ENCODE measurements around the gene NUDT17.

NUDT17 gene

GRCh38 chr1:145891143-145891542 is 45.7 kb downstream of the NUDT17 start:
- DNase-seq (ENCODE audit: low read depth), result no peak

GRCh38 chr1:145891587-145892485 is 46.4 kb downstream of the NUDT17 start:
- peak; percentile 15 for DNase-seq (ENCODE audit: low read depth)

DNA sequence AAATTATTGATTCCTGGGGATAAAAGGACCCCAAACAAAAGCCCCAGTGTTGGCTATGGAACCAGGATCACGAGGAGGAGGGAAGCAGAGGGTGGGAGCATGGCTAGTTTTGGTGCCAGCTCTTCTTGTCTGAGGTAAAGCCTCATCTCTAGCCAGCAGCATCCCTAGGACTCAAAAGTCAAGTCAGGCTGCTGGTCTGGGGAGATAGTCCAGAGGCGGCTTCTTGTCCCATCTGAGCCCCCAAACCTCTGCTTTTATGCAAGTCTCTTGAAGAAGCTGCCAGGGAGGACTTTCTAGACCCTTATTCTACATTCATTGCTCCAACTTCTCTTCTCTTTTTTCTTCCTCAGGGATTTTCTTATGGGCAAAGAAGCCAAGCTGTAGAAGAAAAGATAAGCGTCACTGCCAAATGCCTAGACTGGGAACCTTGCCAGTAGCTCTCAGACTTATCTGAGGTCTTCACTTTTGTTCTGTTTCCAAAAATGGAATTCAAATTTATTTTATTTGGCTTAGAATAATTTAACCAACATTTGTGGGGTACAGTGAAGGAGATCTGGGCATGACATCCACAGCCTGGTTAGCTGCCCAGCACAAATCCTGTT is 47.2 kb downstream of the NUDT17 start:
- DNase-seq (ENCODE audit: low read depth), result no peak

DNA sequence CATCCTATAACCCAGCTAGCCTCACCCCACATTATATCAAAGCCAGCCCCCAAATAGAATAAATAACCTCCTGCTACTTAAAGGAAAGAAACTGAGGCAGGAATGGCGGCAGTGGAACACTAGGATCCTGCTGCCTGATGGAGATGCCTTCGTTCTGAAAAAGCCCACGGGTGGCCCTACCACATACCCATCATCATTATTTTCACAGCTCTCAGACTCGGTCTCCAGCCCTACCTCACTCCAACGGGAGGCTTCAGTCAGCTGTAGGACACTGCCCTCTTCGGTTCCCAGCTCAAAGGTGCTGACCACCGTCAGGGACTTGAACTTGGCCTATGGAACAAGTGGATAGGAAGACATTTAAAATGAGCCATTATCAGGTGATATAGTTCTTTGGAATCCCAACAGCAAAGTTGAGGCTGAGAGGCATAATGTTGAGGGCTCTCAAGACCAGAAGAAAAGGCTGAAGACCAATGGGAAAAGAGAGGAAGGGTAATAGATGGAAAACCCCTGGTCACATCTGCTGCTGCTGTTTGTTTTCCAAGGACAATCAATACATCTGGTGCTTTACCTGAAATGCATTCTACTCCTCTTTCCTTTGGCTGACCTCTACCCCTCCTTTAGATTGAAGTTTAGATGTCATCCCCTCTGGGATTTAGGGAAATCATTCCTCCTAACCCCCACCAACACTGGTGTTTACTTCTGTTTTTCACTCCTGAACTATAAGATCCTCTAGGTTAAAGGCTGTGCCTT is 48.1 kb downstream of the NUDT17 start:
- no peak for DNase-seq (ENCODE audit: low read depth)

GRCh38 chr1:145895471-145895870 is 50.0 kb downstream of the NUDT17 start:
- no peak for DNase-seq (ENCODE audit: low read depth)

- DNase-seq (ENCODE audit: low read depth), result no peak
Observed at GRCh38 chr1:145897969-145898368, 52.5 kb downstream of the NUDT17 start.
